Mesothelial cell of epicardium (in vitro differentiated cells): Measurements from ENCODE around the gene TMSB15C. TPM values are rescaled to one million over a fixed set of nuclear protein-coding genes. Genes with fewer than 3 reads are reported as not detected.
A peak's percentile ranks its signal among the peaks of the same experiment; 100 is the strongest.
"Not testable (repeated sequence)": the region's sequence is repeated elsewhere in the genome, so short reads cannot be mapped to it uniquely, and the experiment has no call there.

Experiments
- DNase-seq, 2 experiments: peaks; one replicate each; pipeline ENCODE4 v3.0.0; 2021; ENCODE audit warnings: low spot score in 2 of 2; ENCODE audit not compliant: unreplicated experiment in 2 of 2
- H3K27ac Mint-ChIP-seq: 2 replicates; pipeline ENCODE4 v1.8.0; 2021; ENCODE audit warnings: mixed read lengths
- H3K27me3 Mint-ChIP-seq: 2 replicates; pipeline ENCODE4 v1.8.0; 2021; ENCODE audit warnings: low read depth, mixed read lengths
- H3K36me3 Mint-ChIP-seq: 2 replicates; pipeline ENCODE4 v1.8.0; 2021; ENCODE audit warnings: mixed read lengths
- H3K4me1 Mint-ChIP-seq: 2 replicates; pipeline ENCODE4 v1.8.0; 2021; ENCODE audit warnings: mixed read lengths
- H3K4me3 Mint-ChIP-seq: 2 replicates; pipeline ENCODE4 v1.8.0; 2021; ENCODE audit warnings: mild to moderate bottlenecking, moderate library complexity, mixed read lengths
- H3K9me3 Mint-ChIP-seq: 2 replicates; pipeline ENCODE4 v1.8.0; 2021; ENCODE audit warnings: mixed read lengths
- CTCF ChIP-seq: fragments of 200-600 bp; sonication (generic); IDR thresholded peaks from one replicate; pipeline ENCODE4 v1.5.0; 2021; ENCODE audit warnings: antibody characterized with exemption; ENCODE audit not compliant: unreplicated experiment
- total RNA-seq: library from RNA; stranded (reverse); gene quantifications from 3 replicates; pipeline ENCODE4 v1.2.1, GENCODE V29; 2021

TMSB15C gene
- 13.7 to 18.8 TPM (median 16.9 TPM) in 3 replicates for total RNA-seq

GRCh38 chrX:104075778-104076445, at the start of gene TMSB15C:
Gene TMSB15C, minus strand, starts transcription at chrX:104076236.
- H3K36me3 Mint-ChIP-seq, H3K27me3 Mint-ChIP-seq, H3K9me3 Mint-ChIP-seq, H3K4me1 Mint-ChIP-seq, H3K27ac Mint-ChIP-seq, DNase-seq, H3K4me3 Mint-ChIP-seq: not testable (repeated sequence)

- TF ChIP-seq CTCF: no peak
- no peak for DNase-seq
- Mint-ChIP-seq H3K36me3 (peaks cover 4% of the 10 kb centered on the region), H3K4me1 (no peaks in the 10 kb centered on the region), H3K9me3 (peaks cover 9% of the 10 kb centered on the region), H3K4me3 (no peak overlapping the region), H3K27ac (no peak overlapping the region), H3K27me3 (no peaks in the 10 kb centered on the region)
Observed at GRCh38 chrX:104122829-104123228, 46.8 kb upstream of the TMSB15C start.

- Mint-ChIP-seq H3K9me3 (peaks cover 4% of the 10 kb centered on the region), H3K27me3 (no peaks in the 10 kb centered on the region), H3K4me1 (no peaks in the 10 kb centered on the region), H3K27ac (no peak overlapping the region), H3K36me3 (no peaks in the 10 kb centered on the region), H3K4me3 (no peak overlapping the region)
- no peak for TF ChIP-seq CTCF
- no peak for DNase-seq
Observed at GRCh38 chrX:104118765-104119164, 42.7 kb upstream of the TMSB15C start.

- peaks cover 3% of the 10 kb centered on the region for H3K4me1 Mint-ChIP-seq
- no peak for TF ChIP-seq CTCF
- no peak overlapping the region for H3K4me3 Mint-ChIP-seq
- DNase-seq: no peak
- H3K27me3 Mint-ChIP-seq: no peaks in the 10 kb centered on the region
- H3K27ac Mint-ChIP-seq: no peak overlapping the region
- H3K36me3 Mint-ChIP-seq: no peaks in the 10 kb centered on the region
- peaks cover 4% of the 10 kb centered on the region for H3K9me3 Mint-ChIP-seq
Observed at GRCh38 chrX:104117759-104118158, 41.7 kb upstream of the TMSB15C start.

GRCh38 chrX:104113222-104113965, 37.4 kb upstream of the TMSB15C start:
- no peaks in the 10 kb centered on the region for H3K36me3 Mint-ChIP-seq
- no peaks in the 10 kb centered on the region for H3K27me3 Mint-ChIP-seq
- TF ChIP-seq CTCF: no peak
- peak; percentile 25 to 51 for DNase-seq
- H3K27ac Mint-ChIP-seq: peak overlapping the region; percentile 83
- peaks cover 3% of the 10 kb centered on the region for H3K4me1 Mint-ChIP-seq
- peaks cover 4% of the 10 kb centered on the region for H3K9me3 Mint-ChIP-seq
- peak overlapping the region; percentile 82 for H3K4me3 Mint-ChIP-seq

GRCh38 chrX:104112326-104112951, 36.4 kb upstream of the TMSB15C start, which contains the start of gene ZCCHC18:
Gene ZCCHC18, plus strand, starts transcription at chrX:104112523. Its CDS starts 1,589 bp downstream, at chrX:104114112.
- Mint-ChIP-seq H3K4me3 (peak within 1 kb of the TSS; percentile 82), H3K9me3 (no peaks in the 10 kb centered on the region), H3K4me1 (peaks cover 3% of the 10 kb centered on the region), H3K27ac (peak within 1 kb of the TSS; percentile 83), H3K27me3 (no peaks in the 10 kb centered on the region), H3K36me3 (no peaks in the 10 kb centered on the region)
- TF ChIP-seq CTCF: no peak
- DNase-seq: peak; percentile 34 to 63

- H3K4me1 Mint-ChIP-seq, H3K36me3 Mint-ChIP-seq, H3K4me3 Mint-ChIP-seq, H3K9me3 Mint-ChIP-seq, H3K27me3 Mint-ChIP-seq, H3K27ac Mint-ChIP-seq, DNase-seq: not testable (repeated sequence)
Observed at GRCh38 chrX:104110491-104111240, 34.6 kb upstream of the TMSB15C start.
